GM18951 (cell line): ENCODE results near the gene BCAR3.

Source experiments
- POLR2A ChIP-seq: IDR thresholded peaks from 4 replicates; pipeline ENCODE4 v1.6.1; 2011; ENCODE audit warnings: mild to moderate bottlenecking; ENCODE audit not compliant: insufficient read length, insufficient read depth; ENCODE audit errors: extremely low read depth
- in situ Hi-C: fragments of 300-500 bp; cut with MboI; formaldehyde crosslinking; loops from one replicate; pipeline ENCODE4 v1.12.0; 2022; ENCODE audit warnings: low sequenced_read_pairs, mixed read lengths, inconsistent platforms; ENCODE audit not compliant: unreplicated experiment

The BCAR3 gene

DNA sequence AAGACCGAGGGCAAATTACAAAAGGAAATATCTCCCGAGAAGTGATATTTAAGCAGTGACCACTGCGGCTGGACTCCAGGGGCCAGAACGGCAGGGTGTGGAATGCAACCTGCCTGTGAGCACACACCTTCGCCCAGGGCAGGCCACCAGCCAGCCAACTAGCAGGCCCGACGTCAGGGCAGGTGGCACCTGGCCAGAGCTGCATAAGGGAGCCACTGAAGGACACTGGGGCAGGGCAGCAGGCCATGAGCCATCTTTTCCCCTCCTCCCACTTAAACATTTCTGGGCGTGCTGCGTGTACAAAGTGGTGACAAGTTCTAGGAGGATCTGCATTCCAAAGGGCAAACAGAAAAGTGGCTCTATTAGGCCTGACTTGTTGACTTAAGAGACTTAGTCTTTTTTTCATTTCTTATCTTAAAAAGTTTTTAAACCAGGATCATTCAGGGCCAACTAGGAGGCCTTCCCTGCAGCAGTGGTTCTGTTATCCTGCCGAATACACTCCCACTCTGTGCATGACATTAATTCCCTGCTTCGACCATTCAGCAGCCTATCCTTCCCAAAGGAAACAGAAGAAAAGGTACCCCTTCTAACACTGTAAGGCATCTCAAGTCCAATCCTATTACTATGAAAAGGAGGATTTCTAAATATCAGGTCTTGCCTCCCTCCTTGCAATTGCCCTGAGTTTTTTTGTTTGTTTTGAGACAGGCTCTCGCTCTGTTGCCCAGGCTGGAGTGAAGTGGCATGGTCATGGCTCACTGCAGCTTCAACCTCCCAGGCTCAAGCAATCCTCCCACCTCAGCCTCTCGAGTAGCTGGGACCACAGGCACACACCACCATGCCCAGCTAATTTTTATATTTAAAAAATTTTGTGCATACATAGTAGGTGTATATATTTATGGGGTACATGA lies 96.3 kb downstream of the BCAR3 start:
- in situ Hi-C loops = no loop called here
- TF ChIP-seq POLR2A = no peak

DNA sequence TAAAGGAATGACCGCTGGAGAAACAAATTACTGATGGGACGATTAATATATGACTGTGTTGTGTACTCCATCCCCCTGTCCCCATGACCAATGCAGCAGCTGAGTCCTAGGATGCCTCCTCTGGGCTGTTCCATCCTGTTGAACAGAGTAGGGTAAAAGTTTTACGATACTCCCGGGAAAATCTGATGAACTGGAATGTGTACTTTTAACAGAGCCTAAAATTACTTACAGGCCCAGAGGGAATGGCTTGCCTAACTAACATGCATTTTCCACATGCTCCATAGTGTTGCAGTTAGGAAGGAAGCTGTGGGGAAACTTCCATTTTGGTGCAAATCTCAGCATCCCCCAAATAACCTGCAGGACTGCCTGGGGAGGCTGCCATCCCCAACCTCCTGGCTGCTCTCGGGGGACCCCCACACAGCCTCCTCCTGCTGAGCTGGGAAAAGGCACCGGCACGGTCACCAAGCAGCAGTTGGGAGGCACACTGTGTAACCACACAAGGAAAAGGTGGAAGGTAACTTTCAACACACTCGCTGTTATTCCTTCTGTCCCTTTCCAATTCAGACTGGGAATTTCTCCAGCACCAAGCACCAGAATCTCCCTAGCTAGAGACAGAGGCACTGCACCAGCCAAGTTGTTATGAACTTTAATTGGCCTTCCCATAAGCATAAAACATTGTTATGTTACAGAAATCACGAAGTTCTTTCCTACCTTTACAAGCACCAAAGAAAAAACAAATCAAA lies 97.2 kb downstream of the BCAR3 start:
- no peak for TF ChIP-seq POLR2A

DNA sequence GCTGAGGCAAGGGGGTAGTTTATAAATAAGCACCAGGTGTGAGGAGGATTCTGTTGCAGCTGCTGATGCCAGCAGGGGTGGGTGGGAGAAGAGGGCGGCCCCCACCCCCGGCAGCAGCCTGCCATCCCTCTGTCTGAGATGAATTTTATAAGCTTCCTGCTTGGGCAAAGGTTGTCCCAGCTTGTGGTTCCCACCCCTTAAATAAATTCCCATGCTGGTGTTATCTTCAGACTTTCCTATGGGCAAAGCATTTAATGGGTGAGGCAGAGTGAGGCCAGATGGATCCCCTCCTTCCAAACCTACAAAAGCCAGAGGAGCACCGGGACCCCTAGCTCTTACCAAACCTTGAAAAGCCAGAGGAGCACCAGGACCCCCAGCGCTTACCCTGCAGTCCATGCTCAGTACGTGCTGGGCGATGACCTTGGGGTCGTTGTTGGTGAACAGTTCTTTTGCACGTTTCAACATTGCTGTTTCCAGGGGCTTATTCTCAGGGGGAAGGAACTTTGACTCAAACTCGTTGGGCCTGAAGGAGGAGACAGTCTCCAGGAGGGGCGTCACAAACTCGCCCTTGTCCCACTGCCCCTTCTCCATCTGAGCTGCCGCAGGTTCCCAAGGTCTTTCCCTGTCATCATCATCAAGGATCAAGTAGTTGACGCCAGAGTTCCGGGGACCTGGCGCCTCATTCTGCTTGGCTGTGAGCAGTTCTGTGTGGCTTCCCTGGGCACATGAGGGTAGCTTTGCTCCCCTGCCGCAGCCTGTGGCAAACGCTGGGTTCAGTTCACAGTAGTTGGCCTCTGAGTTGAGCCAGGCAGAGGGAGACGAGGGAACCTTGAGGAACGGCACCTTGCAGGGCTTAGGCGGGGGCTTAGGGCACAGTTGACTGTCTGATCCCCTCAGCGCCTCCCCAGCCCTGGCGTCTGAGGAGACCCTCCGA lies 99.5 kb downstream of the BCAR3 start:
- in situ Hi-C loops = no loop called here
- TF ChIP-seq POLR2A = no peak

More for the DNA sequence above, 97.2 kb downstream of the BCAR3 start:
- in situ Hi-C loops = no loop called here

DNA sequence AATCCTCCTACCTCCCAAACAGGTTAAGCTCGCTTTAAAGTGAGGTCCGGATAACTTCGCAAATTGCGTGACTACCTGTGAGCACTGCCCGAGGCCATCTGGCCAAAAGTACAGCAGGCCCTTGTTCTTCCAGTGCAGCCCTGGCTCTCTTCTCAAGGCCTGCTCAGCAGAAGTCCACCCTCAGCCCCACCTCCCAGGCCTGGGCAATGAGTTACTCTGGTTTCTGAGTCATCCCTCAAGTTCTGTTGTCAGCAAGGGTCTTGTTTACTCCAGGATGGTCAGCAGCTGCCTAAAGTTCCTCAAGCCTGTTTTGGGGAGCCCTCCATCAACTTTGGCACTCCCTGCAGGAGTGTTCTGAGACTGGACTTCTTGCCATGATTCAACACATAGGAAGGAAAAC lies 101.7 kb downstream of the BCAR3 start:
- in situ Hi-C loops = no loop called here
- TF ChIP-seq POLR2A = no peak

DNA sequence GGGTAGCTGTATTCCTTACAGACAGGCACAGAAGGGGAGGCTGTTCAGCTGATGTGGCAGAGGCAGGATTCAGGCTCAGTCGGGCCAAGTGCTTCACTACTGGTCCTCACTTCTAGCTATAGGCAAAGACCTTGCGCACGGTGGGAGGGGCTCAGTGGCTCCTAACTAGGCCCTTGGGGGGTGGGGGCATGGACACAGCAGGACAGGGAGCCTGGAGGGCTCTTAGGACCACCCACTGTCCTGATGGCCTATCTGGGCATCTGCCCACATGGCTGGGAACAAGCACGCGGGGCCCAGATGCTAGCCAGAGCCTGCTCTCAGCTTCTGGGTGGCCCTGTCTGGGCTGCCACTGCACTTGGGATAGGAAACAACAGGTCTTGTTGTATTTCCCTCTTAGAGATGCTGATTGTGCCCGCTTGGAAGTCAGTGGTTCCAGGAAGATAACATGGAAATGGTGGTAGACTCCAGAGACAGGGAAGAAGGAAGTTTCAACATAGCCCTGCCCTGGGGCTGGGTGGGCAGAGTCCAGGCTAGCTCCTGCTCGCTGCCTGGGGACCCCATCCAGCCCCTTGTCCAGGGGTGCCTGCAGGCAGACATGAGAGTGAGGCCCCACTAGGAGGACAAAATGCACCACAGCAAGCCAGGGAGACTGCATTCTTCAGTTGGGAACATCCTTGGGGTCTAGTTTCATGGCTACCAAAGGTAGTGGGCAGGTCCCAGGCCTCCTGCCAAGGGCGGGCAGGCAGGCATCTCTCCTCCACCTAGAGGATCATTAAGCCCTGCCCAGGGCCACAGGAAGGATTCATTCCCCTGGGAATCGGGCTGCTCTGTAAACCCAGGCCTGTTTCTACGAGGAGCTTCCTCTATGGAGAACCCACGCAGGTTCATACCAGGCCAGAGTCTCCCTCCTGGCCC lies 102.5 kb downstream of the BCAR3 start:
- TF ChIP-seq POLR2A = no peak
- in situ Hi-C loops = no loop called here

DNA sequence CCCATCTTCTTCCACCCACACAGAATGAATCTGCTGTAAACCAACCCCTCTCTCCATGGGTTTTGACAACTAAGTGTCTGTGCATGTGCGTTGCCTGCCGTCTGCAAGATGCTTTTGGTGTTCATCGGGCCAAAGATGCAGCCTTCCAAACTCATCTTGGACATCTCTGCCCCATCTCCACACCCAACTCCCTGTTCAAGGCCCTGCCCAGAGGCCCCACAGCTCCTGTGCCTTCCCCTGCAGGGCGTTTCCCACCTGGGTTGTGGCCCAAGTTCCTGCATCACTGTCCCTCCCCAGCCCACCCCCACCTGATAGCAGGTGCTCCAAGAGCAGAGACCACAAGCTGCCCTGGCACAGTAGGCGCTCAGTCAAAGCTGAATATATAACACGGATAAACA lies 103.2 kb downstream of the BCAR3 start:
- TF ChIP-seq POLR2A = no peak
- in situ Hi-C loops = no loop called here

DNA sequence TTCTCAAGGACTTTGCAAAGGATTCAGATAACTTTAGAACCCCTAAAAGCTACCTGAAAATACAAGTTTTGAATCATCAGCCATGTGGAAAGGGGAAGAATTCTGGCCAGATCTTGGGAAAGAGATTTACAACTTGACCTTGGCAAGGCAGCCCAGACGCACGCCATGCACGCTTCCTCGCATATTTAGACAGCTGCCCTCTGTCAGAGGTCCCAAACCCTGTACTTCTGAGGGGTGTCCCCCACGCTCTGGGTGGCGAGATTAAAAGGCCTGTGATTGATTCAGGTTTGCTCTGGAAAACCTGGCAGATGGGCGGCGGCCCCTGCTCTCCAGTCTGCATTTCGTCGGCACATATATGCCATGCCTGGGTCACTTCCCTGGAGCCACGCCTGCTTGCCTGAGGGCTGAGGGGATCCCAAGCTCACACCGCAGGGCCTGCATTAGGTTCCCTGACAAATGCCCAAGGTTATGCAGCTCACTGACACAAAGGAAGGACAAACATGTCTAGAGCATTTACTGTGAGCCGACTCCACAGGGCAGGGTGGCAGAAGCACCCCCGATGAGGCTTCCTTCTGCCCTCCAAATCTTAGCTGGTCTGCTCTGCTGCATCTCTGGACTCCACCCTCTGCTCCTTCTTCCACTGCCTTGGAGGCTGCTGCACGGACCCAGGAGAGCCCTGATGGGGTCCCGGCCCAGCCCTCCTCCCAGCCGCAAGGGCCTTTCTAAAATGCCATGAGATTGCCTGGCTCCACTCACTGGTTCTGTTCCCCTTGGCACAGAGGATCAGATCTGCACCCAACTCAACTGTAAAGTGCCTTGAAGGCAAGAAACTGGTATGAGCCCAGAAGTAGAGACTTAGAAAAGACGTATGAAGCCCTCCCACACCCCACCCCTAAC lies 103.9 kb downstream of the BCAR3 start:
- in situ Hi-C loops = no loop called here
- no peak for TF ChIP-seq POLR2A

DNA sequence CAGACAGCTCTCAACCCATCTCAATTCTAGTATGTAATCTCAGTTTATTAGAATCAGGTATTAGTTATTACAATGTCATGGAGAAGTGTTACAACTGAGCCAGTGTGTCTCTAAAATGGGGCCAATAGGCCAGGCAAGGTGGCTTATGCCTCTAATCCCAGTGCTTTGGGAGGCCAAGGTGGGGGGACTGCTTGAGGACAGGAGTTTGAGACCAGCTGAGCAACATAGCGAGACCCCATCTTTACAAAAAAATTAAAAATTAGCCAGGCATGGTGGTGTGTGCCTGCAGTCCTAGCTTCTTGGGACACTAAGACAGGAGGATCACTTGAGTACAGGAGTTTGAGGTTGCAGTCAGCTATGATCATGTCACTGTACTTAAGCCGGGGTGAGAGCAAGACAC lies 104.9 kb downstream of the BCAR3 start:
- TF ChIP-seq POLR2A = no peak
- in situ Hi-C loops = no loop called here

DNA sequence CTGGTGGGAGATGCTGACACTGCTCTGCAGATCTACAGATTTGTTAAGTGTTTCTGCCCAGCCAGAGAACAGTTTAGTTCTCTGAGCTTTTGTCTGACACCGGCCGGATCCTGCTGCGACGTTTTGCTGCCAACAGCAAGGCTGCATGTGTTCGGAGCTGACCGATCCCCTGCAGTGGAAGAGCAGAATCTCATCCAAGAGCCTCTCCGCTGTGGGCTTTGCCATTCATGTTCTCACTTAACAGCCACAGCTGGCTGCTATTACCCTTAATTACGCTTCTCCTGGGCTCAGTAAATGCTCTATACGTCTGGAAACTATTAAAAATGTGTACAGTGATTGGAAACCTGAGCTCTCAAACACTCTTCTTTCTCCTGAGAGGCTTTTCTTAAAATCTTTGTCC lies 105.3 kb downstream of the BCAR3 start:
- in situ Hi-C loops = no loop called here
- no peak for TF ChIP-seq POLR2A

DNA sequence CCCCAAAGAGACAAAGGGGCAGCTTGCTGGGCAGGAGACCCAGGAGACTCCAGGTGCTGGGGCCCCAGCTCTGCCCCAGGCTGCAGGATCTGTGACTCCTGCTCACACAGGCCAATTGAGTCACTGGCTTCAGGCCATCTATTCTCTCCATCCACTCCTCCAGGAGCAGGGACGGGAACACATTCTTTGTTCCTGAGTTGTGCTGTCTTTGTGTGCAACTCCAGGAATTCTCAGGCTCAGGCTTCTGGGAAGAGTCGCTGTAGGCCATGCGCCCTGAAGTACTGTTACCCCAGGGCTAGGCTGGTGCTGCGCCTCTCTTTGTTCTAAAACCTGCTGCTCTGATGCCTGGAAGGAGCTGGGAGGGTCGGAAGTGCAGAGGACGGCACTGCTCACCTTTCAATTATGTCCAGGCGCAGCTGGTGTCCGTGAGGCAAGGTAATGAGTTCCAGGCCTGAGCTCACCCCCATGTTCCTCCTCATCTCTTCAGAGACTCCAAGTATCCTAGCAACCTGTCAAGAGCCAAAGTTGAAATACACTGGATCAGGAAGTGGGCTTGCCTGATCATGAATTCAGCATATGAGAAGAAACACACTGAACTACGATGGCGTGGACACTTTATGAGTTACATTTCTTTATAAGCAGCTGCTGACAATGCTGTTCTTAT lies 105.9 kb downstream of the BCAR3 start:
- TF ChIP-seq POLR2A = no peak
- in situ Hi-C loops = no loop called here

DNA sequence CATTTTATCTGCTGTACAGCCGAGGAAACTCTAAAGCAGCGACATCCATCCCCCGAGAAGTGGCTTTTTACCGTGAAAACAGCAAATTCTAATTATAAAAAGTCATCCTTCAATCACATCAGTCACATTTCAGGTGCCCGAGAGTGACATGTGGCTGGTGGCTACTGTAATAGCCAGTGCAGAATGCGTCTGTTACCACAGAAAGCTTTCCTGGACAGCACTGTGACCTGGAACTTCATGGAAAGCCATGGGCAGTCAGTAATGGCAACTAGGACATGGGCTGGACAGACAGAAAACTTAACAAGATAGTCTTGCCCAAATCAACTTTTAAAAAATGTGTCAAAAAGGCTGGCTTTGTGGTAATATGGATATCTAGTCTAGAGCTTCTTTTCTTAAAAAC lies 106.6 kb downstream of the BCAR3 start:
- no peak for TF ChIP-seq POLR2A
- in situ Hi-C loops = no loop called here
